ENCODE measurements around the gene PCIF1. TPM values are rescaled to one million over a fixed set of nuclear protein-coding genes. Genes with fewer than 3 reads are reported as not detected.

Gene PCIF1
- total RNA-seq, 1 experiment from 2014 or later: 26.8 TPM

DNA sequence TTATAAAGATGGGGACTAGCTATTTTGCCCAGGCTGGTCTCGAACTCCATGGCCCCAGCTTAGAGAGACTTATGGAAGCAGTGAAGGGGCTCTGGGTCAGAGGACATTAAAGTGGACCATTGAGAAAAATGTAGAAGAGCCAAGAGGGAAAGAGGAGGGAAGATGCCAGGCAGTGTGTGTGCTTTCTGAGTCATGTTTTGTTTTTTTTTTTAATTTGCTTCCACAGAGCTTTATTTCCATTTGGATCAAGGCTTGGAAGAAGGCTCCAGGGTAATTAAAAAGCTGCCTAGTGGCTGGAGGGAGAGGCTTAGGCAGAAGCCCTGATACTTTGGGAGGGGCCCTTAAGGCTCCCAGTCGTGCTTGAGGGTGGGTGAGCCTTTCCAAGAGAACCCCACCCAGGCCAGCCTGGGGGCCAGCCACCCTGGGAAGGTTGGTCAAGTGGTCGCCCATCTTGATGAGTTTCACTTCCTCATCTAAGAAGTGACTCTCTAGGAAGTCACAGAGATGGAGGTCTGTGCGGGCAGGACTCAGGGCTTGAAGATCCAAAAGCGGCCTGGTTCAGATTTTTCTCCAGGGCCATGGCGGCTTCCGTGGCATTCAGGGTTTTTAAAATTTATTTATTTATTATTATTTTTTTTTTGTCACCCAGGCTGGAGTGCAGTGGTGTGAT is 40.5 kb downstream of the PCIF1 start:
- no CpG with 5 or more reads among the region's 7 CpGs for WGBS (ENCODE audit: extremely low coverage, insufficient read length, low lambda C conversion rate)
- TF ChIP-seq, protein P1, sequence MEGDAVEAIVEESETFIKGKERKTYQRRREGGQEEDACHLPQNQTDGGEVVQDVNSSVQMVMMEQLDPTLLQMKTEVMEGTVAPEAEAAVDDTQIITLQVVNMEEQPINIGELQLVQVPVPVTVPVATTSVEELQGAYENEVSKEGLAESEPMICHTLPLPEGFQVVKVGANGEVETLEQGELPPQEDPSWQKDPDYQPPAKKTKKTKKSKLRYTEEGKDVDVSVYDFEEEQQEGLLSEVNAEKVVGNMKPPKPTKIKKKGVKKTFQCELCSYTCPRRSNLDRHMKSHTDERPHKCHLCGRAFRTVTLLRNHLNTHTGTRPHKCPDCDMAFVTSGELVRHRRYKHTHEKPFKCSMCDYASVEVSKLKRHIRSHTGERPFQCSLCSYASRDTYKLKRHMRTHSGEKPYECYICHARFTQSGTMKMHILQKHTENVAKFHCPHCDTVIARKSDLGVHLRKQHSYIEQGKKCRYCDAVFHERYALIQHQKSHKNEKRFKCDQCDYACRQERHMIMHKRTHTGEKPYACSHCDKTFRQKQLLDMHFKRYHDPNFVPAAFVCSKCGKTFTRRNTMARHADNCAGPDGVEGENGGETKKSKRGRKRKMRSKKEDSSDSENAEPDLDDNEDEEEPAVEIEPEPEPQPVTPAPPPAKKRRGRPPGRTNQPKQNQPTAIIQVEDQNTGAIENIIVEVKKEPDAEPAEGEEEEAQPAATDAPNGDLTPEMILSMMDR (conservative IDR thresholded peaks at IDR 0.05): no peak

More for the DNA sequence above, 40.5 kb downstream of the PCIF1 start:
- Histone ChIP-seq H2BK120ac (ENCODE audit: low read depth, low read length, poor library complexity, severe bottlenecking) (no peak overlapping the region), H4K91ac (ENCODE audit: insufficient read length, low read depth, low read length) (no peak overlapping the region), H2AFZ (ENCODE audit: low read length) (no peak overlapping the region), H2BK20ac (ENCODE audit: low read depth, low read length, poor library complexity, severe bottlenecking) (no peak overlapping the region), H3K27me3 (ENCODE audit: insufficient read depth, low read length) (no peaks in the 10 kb centered on the region), H3K14ac (ENCODE audit: insufficient read depth, low read length) (no peak overlapping the region), H3K18ac (ENCODE audit: insufficient read length, low read depth, low read length) (no peak overlapping the region), H3K79me1 (ENCODE audit: insufficient read depth, low read depth, low read length, poor library complexity, severe bottlenecking) (no peaks in the 10 kb centered on the region), H3K4me1 (ENCODE audit: insufficient read depth, low read length) (no peaks in the 10 kb centered on the region), H3K4ac (ENCODE audit: low read depth, low read length) (no peak overlapping the region), H3K4me2 (ENCODE audit: insufficient read depth, insufficient read length, low read length) (no peak overlapping the region), H3K27ac (ENCODE audit: insufficient read length, low read depth, low read length) (no peak overlapping the region), H3T11ph (ENCODE audit: low read length) (no peak overlapping the region), H3K23ac (ENCODE audit: insufficient read length, low read depth, low read length) (no peak overlapping the region), H3K56ac (ENCODE audit: insufficient read length, low read depth, low read length) (no peak overlapping the region), H3K9me3 (ENCODE audit: control insufficient read depth, low read depth, low read length) (no peaks in the 10 kb centered on the region), H3K23me2 (ENCODE audit: insufficient read length, low read depth, low read length, poor library complexity, severe bottlenecking) (peaks cover 6% of the 10 kb centered on the region), H2BK12ac (ENCODE audit: insufficient read length, low read depth, low read length) (no peak overlapping the region), H2BK15ac (ENCODE audit: low read depth, low read length) (no peak overlapping the region), H3K9ac (ENCODE audit: extremely low read depth, insufficient read length, low read length) (no peak overlapping the region), H2AK5ac (ENCODE audit: insufficient read length, low read length) (no peak overlapping the region), H4K5ac (ENCODE audit: insufficient read length, low read depth, low read length) (no peak overlapping the region), H4K20me1 (ENCODE audit: control insufficient read depth, insufficient read depth, insufficient read length) (no peaks in the 10 kb centered on the region), H3K79me2 (ENCODE audit: insufficient read depth, low read length) (no peaks in the 10 kb centered on the region), H4K8ac (replicated peaks; ENCODE audit: insufficient read length, low read depth, low read length) (no peak overlapping the region), H2BK5ac (ENCODE audit: insufficient read length, low read length) (no peak overlapping the region)
- peaks cover 12 to 15% of the 10 kb centered on the region in 2 experiments for H3K4me1 Mint-ChIP-seq
- no peak overlapping the region for H3K4me3 Mint-ChIP-seq
- no peaks in the 10 kb centered on the region; a peak in 1 of 5 replicates for H3K9me3 Mint-ChIP-seq
- no peak for DNase-seq
- no peak overlapping the region for H3K27ac Mint-ChIP-seq
- no peaks in the 10 kb centered on the region; a peak in 1 of 7 replicates for H3K36me3 Mint-ChIP-seq (ENCODE audit: insufficient read depth in 1 of 3, low read depth in 3 of 3)
- H3K27me3 Mint-ChIP-seq (ENCODE audit: low read depth): no peaks in the 10 kb centered on the region; the same call in none of the 2 replicates
